ENCODE data around the gene C22orf15.

GRCh38 chr22:23787910-23788309 lies 25.1 kb downstream of the C22orf15 start:
- TF ChIP-seq EP300 (IDR thresholded peaks at IDR 0.05): no peak
- no peak for TF ChIP-seq CTCF (IDR thresholded peaks at IDR 0.05)
- no peak for TF ChIP-seq POLR2A (IDR thresholded peaks at IDR 0.05)
- TF ChIP-seq POLR2AphosphoS5 (IDR thresholded peaks at IDR 0.05): no peak

All from sigmoid colon (tissue), 4 donors.